ENCODE data around the gene NPLOC4. TPM values are rescaled to one million over a fixed set of nuclear protein-coding genes. Genes with fewer than 3 reads are reported as not detected.

The NPLOC4 gene
- total RNA-seq, 1 donor from 2014 or later = 128 TPM

DNA sequence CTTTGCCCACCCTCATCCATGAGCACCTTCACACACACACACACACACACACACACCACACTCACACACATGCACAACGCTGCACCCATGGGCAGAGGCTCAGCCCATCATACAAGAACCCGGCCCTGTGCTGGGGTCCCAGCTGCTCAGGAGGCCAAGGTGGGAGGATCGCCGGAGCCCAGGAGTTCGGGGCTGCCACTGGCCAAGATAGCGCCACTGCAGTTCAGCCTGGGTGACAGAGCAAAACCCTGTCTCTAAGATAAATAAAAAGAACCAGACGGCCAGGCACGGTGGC, 112.1 kb downstream of the NPLOC4 start:
- Histone ChIP-seq H3K4me1 (peaks cover 11 to 21% of the 10 kb centered on the region in 2 donors), H3K36me3 (no peaks in the 10 kb centered on the region), H3K27me3 (no peaks in the 10 kb centered on the region), H3K4me3 (no peak overlapping the region), H3K9me3 (no peaks in the 10 kb centered on the region), H3K27ac (no peak overlapping the region)
- TF ChIP-seq, protein P1, sequence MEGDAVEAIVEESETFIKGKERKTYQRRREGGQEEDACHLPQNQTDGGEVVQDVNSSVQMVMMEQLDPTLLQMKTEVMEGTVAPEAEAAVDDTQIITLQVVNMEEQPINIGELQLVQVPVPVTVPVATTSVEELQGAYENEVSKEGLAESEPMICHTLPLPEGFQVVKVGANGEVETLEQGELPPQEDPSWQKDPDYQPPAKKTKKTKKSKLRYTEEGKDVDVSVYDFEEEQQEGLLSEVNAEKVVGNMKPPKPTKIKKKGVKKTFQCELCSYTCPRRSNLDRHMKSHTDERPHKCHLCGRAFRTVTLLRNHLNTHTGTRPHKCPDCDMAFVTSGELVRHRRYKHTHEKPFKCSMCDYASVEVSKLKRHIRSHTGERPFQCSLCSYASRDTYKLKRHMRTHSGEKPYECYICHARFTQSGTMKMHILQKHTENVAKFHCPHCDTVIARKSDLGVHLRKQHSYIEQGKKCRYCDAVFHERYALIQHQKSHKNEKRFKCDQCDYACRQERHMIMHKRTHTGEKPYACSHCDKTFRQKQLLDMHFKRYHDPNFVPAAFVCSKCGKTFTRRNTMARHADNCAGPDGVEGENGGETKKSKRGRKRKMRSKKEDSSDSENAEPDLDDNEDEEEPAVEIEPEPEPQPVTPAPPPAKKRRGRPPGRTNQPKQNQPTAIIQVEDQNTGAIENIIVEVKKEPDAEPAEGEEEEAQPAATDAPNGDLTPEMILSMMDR (IDR thresholded peaks at IDR 0.05) = no peak
- intact Hi-C loops (cut with DNase I) = no loop called here
- no peak for DNase-seq (ENCODE audit: low spot score in 2 of 2)

DNA sequence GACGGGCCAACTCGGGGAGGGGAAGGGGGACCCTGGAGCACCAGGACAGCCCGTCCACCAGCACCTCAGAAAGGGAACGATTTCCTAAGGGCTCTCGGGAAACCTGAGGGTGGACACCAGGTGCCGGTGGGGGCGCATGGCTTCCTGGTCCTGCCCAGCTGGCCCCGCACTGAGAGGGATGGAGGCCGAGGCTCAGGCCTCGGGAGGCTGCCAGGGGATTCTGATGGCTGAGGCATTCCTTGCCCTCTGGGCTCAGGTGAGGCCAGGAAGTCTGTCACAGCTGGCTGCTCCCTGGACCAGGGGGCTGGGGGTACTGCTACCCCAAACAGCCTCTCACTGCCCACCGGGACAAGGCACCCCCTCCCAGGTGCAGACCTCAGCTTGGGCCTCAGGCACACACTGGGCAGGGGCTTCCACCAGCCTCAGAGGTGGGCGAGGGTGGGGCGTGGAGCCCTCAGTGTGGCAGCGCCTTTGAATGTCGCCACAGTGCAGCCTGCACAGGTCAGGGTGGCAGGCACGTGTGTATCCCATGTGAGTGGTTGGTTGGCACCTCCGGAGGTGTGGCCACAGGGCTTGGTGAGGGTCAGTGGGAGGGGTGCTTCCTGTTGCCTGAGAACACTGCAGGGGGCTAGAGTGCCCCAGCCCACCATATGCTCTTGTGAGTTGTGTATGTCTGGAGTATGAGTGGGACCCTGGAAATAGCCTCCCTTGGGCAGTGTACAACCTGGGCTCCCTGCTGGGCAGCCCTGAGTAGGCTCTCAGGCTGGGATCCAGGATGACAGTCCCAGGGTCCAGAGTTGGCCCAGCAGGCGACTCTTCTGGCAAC, 112.7 kb downstream of the NPLOC4 start:
- no peak for DNase-seq (ENCODE audit: low spot score in 2 of 2)
- no peaks in the 10 kb centered on the region for H3K27me3 ChIP-seq
- TF ChIP-seq, protein P1 (IDR thresholded peaks at IDR 0.05) = no peak
- H3K9me3 ChIP-seq = no peaks in the 10 kb centered on the region
- H3K4me1 ChIP-seq = peaks cover 17 to 26% of the 10 kb centered on the region in 2 donors
- intact Hi-C loops (cut with DNase I) = no loop called here
- H3K27ac ChIP-seq = no peak overlapping the region
- H3K36me3 ChIP-seq = no peaks in the 10 kb centered on the region
- H3K4me3 ChIP-seq = no peak overlapping the region

DNA sequence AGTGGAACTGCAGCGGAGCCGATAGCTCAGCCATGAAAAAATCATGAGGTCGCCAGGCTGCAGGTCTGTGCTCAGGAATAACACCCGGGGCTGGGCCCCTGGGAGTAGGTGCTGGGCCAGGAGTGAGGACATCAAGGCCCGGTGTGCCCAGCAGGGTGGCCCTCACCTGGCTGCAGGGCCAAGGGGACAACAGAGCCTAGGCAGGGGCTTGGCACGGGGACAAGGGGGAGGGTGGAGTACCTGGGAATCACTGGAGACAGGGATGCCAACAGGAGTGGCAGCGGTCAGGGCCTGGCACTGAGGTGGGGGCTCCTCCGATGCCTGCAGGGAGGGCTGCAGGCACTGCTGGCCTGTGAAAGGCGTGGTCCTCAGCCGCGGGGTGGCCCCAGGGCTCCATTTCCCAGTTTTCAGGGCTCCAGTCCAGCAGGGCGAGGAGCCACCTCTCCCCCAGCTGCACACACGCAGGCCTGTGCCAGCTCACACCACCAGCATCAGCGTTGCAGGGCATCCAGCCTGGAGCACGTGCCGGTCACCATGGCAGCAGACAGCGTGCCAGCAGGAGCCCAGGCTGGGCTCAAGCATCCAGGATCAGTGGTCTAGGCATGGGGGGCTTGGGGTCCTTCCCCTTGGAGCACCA, 113.4 kb downstream of the NPLOC4 start:
- TF ChIP-seq, protein P1 (IDR thresholded peaks at IDR 0.05) = peak in 1 of 3 experiments; percentile 13
- intact Hi-C loops (cut with DNase I) = no loop called here
- Histone ChIP-seq H3K27me3 (no peaks in the 10 kb centered on the region), H3K9me3 (no peaks in the 10 kb centered on the region), H3K4me1 (peaks cover 21 to 31% of the 10 kb centered on the region in 2 donors), H3K36me3 (no peaks in the 10 kb centered on the region), H3K4me3 (no peak overlapping the region), H3K27ac (no peak overlapping the region)
- peak in 1 of 2 donors; percentile 78 for DNase-seq (ENCODE audit: low spot score in 2 of 2)

DNA sequence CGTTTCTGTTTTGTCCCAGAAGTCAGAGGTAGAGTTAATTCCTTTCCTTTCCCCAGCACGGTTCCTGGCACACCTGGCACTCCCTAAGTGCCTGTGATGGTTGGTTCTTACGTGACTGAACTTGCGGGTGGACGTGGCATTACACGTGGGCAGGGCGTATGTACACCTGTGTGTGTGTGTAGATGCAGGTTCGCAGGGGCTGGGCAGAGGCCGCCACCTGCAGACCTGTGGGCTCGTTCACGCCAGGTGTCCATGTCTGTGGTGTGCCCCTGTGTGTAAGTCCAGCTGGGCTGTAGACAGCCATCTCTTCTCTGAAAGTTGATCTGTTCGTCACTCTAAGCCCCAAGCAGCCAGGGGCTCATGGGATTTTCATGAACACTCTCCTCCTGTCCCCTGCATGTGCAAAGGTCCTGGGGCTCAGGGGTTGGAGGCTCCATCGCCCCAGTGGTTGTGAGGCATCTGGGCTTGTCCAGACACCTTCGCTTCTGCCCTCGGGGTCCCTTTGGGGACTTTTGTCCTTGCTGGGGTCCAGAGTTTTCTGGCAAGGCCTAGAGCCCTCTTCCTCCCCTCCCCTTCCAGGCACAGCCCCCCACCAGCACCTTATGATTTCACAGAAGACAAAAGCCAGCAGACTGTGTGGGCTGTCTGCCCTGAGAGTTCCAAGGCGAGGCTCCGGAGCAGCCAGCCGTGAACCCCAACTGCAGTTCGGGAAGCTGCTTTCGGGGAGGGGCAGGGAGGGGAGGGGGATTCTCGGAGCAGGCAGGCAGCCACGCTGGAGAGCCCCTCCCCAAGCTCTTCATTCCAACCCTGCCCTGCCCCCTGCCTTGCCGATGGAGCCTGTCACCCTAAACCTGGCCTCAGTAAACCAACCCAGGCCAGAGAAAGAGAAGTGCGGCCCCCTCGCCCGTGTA, 114.2 kb downstream of the NPLOC4 start:
- Histone ChIP-seq H3K36me3 (no peaks in the 10 kb centered on the region), H3K27me3 (no peaks in the 10 kb centered on the region), H3K4me3 (no peak overlapping the region), H3K27ac (no peak overlapping the region), H3K9me3 (no peaks in the 10 kb centered on the region), H3K4me1 (peaks cover 21 to 36% of the 10 kb centered on the region in 2 donors)
- DNase-seq (ENCODE audit: low spot score in 2 of 2) = no peak
- TF ChIP-seq, protein P1 (IDR thresholded peaks at IDR 0.05) = no peak
- intact Hi-C loops (cut with DNase I) = no loop called here

DNA sequence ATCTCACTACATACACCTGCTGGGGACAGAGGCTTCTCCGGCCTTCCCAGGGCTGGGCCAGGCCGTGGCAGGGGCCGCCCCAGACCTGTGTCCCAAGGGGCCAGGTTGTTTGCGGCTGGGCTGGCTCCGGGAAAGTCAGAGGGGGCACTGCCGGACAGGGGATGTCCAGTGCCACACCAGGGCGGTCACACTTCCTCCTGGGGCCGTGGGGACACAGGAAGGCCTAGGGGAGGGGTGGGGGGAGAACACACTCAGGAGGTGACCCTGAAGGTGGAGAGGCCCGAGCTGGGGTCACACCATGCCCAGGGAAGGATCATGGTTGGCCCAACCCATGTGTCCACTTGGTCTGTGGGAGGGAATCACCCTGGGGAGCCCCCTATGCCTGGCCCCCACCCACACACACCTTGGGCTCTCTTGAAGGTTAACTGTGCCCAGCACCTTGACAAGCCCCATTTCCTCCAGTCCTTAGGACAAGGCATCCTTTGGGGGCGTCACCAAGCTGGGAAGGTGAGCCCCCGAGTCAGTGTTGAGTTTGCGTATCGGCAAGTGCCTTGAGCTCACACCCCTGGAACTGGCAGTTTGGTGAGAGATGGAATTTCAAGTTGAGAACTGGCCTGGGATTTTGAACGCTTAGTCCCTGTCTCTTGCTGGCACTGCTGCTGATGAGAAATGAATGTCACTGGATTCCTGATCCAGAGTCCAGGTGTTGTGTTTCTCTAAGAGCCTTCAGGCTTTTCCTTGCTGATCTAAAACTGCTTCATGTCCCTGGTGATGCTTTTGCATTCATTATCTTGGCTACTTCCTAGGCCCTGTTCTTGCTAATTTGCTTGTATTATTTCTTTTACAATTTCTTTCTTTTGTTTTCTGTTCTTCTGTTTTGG, 116.7 kb downstream of the NPLOC4 start:
- Histone ChIP-seq H3K36me3 (no peaks in the 10 kb centered on the region), H3K4me3 (peak overlapping the region in 1 of 2 donors; percentile 96), H3K4me1 (peaks cover 21 to 47% of the 10 kb centered on the region in 2 donors), H3K9me3 (no peaks in the 10 kb centered on the region), H3K27me3 (no peaks in the 10 kb centered on the region), H3K27ac (no peak overlapping the region)
- TF ChIP-seq, protein P1 (IDR thresholded peaks at IDR 0.05) = no peak
- no peak for DNase-seq (ENCODE audit: low spot score in 2 of 2)
- intact Hi-C loops (cut with DNase I) = no loop called here

All from ascending aorta (tissue), 2 donors.